Measurements from ENCODE around the gene ALG9.

The ALG9 gene, protein sequence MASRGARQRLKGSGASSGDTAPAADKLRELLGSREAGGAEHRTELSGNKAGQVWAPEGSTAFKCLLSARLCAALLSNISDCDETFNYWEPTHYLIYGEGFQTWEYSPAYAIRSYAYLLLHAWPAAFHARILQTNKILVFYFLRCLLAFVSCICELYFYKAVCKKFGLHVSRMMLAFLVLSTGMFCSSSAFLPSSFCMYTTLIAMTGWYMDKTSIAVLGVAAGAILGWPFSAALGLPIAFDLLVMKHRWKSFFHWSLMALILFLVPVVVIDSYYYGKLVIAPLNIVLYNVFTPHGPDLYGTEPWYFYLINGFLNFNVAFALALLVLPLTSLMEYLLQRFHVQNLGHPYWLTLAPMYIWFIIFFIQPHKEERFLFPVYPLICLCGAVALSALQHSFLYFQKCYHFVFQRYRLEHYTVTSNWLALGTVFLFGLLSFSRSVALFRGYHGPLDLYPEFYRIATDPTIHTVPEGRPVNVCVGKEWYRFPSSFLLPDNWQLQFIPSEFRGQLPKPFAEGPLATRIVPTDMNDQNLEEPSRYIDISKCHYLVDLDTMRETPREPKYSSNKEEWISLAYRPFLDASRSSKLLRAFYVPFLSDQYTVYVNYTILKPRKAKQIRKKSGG

DNA sequence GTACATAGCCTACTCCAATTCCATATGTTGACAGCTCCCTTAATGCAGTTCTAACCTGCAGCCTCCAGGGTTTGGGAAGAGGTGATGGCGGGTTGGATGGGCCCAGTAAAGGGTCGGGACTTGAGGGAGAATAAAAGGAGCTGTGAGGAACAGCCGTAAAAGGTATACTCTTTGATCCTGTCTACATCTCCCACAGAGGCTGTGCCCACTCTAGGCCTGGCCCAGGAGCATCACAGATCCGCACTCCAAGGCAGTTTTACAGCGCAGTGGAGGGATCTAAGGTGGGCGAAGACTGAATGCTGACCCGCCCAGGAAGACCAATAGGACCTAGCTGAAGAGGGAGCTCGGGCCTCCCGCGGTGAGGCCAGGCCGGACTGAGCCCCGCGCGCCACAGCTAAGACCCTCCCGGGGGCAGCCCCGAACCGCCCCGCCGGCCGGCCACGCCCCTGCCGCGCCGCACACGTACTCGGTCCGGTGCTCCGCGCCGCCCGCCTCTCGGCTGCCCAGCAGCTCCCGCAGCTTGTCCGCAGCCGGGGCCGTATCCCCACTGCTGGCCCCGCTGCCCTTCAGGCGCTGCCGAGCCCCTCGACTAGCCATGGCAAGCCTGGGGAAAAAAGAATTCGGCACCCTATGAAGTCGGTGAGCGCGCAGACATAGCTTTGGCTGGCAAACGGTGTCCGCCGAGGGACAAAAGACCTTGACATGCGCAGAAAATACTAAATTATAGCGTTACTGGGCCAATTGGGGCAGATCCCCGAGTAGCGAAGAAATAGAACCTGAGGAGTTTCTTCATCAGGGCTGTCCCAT, at the start of gene ALG9:
Gene ALG9, minus strand, starts transcription at position 696 of the 807 bp plus-strand sequence. Its CDS starts 99 bp downstream, at position 597.
- peak; percentile 48 for DNase-seq (ENCODE audit: insufficient read length, low spot score)
- no peak for FAIRE-seq
- TF ChIP-seq, protein P1, sequence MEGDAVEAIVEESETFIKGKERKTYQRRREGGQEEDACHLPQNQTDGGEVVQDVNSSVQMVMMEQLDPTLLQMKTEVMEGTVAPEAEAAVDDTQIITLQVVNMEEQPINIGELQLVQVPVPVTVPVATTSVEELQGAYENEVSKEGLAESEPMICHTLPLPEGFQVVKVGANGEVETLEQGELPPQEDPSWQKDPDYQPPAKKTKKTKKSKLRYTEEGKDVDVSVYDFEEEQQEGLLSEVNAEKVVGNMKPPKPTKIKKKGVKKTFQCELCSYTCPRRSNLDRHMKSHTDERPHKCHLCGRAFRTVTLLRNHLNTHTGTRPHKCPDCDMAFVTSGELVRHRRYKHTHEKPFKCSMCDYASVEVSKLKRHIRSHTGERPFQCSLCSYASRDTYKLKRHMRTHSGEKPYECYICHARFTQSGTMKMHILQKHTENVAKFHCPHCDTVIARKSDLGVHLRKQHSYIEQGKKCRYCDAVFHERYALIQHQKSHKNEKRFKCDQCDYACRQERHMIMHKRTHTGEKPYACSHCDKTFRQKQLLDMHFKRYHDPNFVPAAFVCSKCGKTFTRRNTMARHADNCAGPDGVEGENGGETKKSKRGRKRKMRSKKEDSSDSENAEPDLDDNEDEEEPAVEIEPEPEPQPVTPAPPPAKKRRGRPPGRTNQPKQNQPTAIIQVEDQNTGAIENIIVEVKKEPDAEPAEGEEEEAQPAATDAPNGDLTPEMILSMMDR (IDR thresholded peaks at IDR 0.05; ENCODE audit: insufficient read depth, missing control alignments), result no peak

DNA sequence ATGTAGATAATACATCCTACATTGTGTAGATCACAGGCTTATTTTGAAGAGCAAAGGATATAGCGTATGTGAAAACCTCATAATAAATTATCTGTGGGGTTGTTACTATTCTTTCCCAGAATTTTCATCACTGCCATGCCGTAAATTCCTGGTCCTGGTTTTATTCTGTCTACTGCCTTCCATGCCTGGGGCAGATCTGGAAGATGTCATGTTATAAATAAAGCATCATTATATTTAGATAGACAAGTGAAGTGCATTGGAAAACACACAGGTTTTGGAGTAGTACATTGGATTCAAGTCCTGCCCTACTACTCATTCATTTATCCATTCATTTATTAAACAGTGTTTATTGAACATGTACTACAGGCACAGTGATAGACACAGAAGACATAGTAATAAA, 49.5 kb upstream of the ALG9 start:
- FAIRE-seq (no peak), DNase-seq (ENCODE audit: insufficient read length, low spot score) (no peak)
- TF ChIP-seq, protein P1 (IDR thresholded peaks at IDR 0.05; ENCODE audit: insufficient read depth, missing control alignments), result no peak

DNA sequence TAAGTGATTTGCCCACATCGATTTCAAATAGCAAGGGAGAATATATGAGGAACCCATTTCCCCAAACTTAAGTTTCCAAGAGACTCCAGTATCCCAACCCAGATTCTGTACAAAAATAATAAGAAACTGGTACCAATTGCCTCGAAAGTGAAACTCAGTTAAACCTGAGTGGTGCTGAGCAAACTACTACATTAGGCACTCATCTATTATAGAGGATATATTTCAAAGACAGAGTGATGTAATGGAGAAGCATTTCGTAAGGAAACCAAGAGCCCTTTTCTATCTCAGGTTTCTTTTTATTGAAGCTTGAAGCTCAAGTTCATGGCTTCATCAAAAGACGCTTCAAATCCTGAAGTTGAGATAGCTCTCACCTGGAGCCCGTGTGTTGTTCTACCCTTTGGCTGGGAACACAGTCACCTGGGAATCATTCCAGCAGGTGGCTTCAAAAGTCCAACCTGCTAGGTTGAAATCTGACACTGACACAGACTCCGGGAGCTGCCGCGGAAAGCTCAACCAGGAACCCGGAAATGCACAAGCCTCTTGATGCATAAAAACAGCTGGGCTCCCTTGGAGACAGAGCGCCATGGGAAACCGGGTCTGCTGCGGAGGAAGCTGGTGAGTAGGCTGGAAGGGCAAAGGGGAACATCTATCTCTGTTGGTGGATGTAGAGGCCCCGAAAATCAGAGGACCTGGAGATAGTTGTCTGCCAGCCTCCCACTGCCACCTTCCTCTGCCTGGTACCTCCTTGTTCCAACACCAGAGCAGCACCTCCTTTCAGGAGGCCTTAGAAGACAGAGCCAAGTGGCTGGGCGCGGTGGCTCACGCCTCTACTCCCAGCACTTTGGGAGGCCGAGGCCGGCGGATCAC, 47.2 kb upstream of the ALG9 start, which contains the start of gene C11orf52:
Gene C11orf52, plus strand, starts transcription at position 524 of the 867 bp plus-strand sequence. Its CDS starts 60 bp downstream, at position 584.
- no peak for DNase-seq (ENCODE audit: insufficient read length, low spot score)
- TF ChIP-seq, protein P1 (IDR thresholded peaks at IDR 0.05; ENCODE audit: insufficient read depth, missing control alignments), result no peak
- no peak for FAIRE-seq

DNA sequence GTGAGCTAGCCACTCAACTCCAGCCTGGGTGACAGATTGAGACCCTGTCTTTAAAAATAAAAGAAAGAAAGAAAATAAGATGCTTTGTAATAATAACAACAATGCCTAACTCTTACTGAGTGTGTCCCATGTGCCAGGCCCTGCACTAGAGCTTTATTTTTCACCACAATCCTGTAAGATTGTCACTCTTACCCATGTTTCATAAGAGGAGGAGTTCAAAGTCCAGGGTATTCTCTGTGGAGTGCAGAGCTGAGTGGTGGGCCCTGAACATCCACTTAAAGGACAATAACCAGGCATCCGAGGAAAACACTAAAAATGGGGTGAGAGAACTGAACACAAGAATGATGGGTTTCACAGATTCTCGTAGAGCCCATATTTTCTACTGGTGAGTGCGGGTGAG, 46.4 kb upstream of the ALG9 start:
- FAIRE-seq, result no peak
- TF ChIP-seq, protein P1 (IDR thresholded peaks at IDR 0.05; ENCODE audit: insufficient read depth, missing control alignments), result no peak
- DNase-seq (ENCODE audit: insufficient read length, low spot score), result no peak

DNA sequence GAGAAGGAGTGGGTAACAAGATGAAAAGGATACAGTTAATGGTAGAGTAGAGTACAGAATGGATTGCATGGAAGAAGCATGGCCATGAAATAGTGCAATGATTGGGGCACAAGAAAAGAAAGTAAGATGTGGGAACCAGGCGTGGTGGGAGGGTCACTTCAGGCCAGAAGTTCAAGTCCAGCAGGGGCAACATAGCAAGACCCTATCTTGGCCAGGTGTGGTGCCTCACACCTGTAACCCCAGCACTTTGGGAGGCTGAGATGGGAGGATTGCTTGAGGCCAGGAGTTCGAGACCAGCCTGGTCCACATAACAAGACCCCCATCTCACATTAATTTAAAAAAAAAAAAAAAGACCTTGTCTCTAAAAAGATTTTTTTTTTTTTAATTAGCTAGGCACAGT, 45.9 kb upstream of the ALG9 start:
- TF ChIP-seq, protein P1 (IDR thresholded peaks at IDR 0.05; ENCODE audit: insufficient read depth, missing control alignments), result no peak
- FAIRE-seq, result no peak
- no peak for DNase-seq (ENCODE audit: insufficient read length, low spot score)

DNA sequence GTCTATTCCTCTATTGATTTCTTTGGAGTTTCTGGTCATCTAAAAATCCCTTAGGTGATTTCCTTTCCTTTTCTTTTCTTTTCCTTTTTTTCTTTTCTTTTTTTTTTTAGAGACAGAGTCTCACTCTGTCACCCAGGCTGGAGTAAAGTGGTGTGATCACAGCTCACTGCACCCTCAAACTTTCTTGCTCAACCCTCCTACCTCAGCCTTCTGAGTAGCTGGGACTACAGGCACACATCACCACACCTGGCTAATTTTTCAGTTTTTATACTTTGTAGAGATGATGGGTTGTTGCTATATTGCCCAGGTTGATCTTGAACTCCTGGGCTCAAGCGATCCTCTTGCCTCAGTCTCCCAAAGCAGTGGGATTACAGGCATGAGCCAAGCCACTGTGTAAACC, 45.4 kb upstream of the ALG9 start:
- TF ChIP-seq, protein P1 (IDR thresholded peaks at IDR 0.05; ENCODE audit: insufficient read depth, missing control alignments), result no peak
- no peak for DNase-seq (ENCODE audit: insufficient read length, low spot score)
- no peak for FAIRE-seq
